ENCODE data around the gene GNAI2. TPM values are rescaled to one million over a fixed set of nuclear protein-coding genes. Genes with fewer than 3 reads are reported as not detected.

Gene GNAI2
- total RNA-seq, 4 donors from 2014 or later: 208 to 300 (median 249) TPM

- no peak for TF ChIP-seq CTCF (IDR thresholded peaks at IDR 0.05; ENCODE audit: low read depth)
Observed at GRCh38 chr3:50264964-50265485, 29.0 kb downstream of the GNAI2 start.

GRCh38 chr3:50265571-50265970, 29.6 kb downstream of the GNAI2 start:
- no peak for TF ChIP-seq CTCF (IDR thresholded peaks at IDR 0.05; ENCODE audit: low read depth)

- no peak for TF ChIP-seq CTCF (IDR thresholded peaks at IDR 0.05; ENCODE audit: low read depth)
Observed at GRCh38 chr3:50266017-50266416, 30.0 kb downstream of the GNAI2 start.

GRCh38 chr3:50266836-50267235, 30.8 kb downstream of the GNAI2 start:
- TF ChIP-seq CTCF (IDR thresholded peaks at IDR 0.05; ENCODE audit: low read depth): no peak

- no peak for TF ChIP-seq CTCF (IDR thresholded peaks at IDR 0.05; ENCODE audit: low read depth)
Observed at GRCh38 chr3:50267280-50267913, 31.4 kb downstream of the GNAI2 start.

- no peak for TF ChIP-seq CTCF (IDR thresholded peaks at IDR 0.05; ENCODE audit: low read depth)
Observed at GRCh38 chr3:50268276-50268675, 32.3 kb downstream of the GNAI2 start.

GRCh38 chr3:50268703-50269451, 32.9 kb downstream of the GNAI2 start, which contains the start of gene SEMA3B:
Gene SEMA3B, plus strand, starts transcription at chr3:50269147. Its CDS starts 94 bp downstream, at chr3:50269241.
- TF ChIP-seq CTCF (IDR thresholded peaks at IDR 0.05; ENCODE audit: low read depth): no peak

Measured in subcutaneous adipose tissue (tissue), 4 donors.